Iris pigment epithelial cell (primary cell): ENCODE data around the gene MSANTD4.
"Not testable (repeated sequence)": the region's sequence is repeated elsewhere in the genome, so short reads cannot be mapped to it uniquely, and the experiment has no call there.

Experiments
- DNase-seq: peaks from one replicate; pipeline ENCODE4 v3.0.0-alpha.2; 2011; ENCODE audit warnings: low read depth

MSANTD4 gene

GRCh38 chr11:106012744-106013143, 9.3 kb downstream of the MSANTD4 start:
- DNase-seq, result peak; percentile 95

GRCh38 chr11:106011481-106011880, 10.6 kb downstream of the MSANTD4 start:
- DNase-seq, result peak; percentile 59

- DNase-seq, result not testable (repeated sequence)
Measured at GRCh38 chr11:106003094-106003493, 18.9 kb downstream of the MSANTD4 start.

- no peak for DNase-seq
Measured at GRCh38 chr11:106001304-106002012, 20.6 kb downstream of the MSANTD4 start.

GRCh38 chr11:105991888-105992287, 30.2 kb downstream of the MSANTD4 start:
- DNase-seq, result no peak

- DNase-seq, result no peak
Measured at GRCh38 chr11:105989124-105989523, 32.9 kb downstream of the MSANTD4 start.

- no peak for DNase-seq
Measured at GRCh38 chr11:105988197-105988596, 33.8 kb downstream of the MSANTD4 start.

- DNase-seq, result peak; percentile 8
Measured at GRCh38 chr11:105986554-105986953, 35.5 kb downstream of the MSANTD4 start.

GRCh38 chr11:105979997-105980703, 41.9 kb downstream of the MSANTD4 start:
- DNase-seq, result no peak

GRCh38 chr11:105975128-105975527, 46.9 kb downstream of the MSANTD4 start:
- peak; percentile 71 for DNase-seq

- no peak for DNase-seq
Measured at GRCh38 chr11:105969756-105970155, 52.3 kb downstream of the MSANTD4 start.

GRCh38 chr11:105968021-105968697, 53.9 kb downstream of the MSANTD4 start:
- peak; percentile 62 for DNase-seq

- no peak for DNase-seq
Measured at GRCh38 chr11:105960252-105961245, 61.5 kb downstream of the MSANTD4 start.
